Tibial nerve (tissue), 4 donors: ENCODE data around the gene DNASE2.
"Not testable (repeated sequence)": the region's sequence is repeated elsewhere in the genome, so short reads cannot be mapped to it uniquely, and the experiment has no call there.

Source experiments
- EP300 ChIP-seq, 2 donors: sonication (generic); formaldehyde crosslinking; IDR thresholded peaks; one replicate each; pipeline ENCODE4 v1.6.1; 2017; ENCODE audit warnings: antibody characterized with exemption in 2 of 2, mild to moderate bottlenecking in 1 of 2
- POLR2A ChIP-seq, 2 donors: fragments of 450-650 bp; IDR thresholded peaks; one replicate each; pipeline ENCODE4 v1.6.1; 2017; ENCODE audit warnings: antibody characterized with exemption in 2 of 2, mild to moderate bottlenecking in 2 of 2, moderate library complexity in 2 of 2
- TF ChIP-seq, protein P1 (sequence below), 5 experiments: fragments of 200-600 bp in 3 of 5; fragments of 450-650 bp in 2 of 5; sonication (generic) in 3 of 5; IDR thresholded peaks; one replicate each; pipeline ENCODE4 v1.5.1; 2016 to 2019; ENCODE audit warnings: antibody characterized with exemption in 5 of 5, mild to moderate bottlenecking in 3 of 5, moderate library complexity in 2 of 5

DNA sequence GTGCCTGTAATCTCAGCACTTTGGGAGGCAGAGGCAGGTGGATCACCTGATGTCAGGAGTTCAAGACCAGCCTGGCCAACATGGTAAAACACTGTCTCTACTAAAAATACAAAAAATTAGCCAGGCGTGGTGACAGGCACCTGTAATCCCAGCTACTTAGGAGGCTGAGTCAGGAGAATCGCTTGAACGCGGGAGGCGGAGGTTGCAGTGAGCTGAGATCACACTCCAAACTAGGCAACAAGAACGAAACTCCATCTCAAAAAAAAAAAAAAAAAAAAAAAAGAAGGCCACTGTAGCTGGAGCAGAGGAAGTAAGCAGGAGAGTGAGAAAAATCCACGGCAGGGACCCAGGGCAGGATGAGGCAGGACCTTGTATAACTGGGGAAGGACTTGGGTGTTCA lies 34.6 kb downstream of the DNASE2 start:
- TF ChIP-seq, protein P1, sequence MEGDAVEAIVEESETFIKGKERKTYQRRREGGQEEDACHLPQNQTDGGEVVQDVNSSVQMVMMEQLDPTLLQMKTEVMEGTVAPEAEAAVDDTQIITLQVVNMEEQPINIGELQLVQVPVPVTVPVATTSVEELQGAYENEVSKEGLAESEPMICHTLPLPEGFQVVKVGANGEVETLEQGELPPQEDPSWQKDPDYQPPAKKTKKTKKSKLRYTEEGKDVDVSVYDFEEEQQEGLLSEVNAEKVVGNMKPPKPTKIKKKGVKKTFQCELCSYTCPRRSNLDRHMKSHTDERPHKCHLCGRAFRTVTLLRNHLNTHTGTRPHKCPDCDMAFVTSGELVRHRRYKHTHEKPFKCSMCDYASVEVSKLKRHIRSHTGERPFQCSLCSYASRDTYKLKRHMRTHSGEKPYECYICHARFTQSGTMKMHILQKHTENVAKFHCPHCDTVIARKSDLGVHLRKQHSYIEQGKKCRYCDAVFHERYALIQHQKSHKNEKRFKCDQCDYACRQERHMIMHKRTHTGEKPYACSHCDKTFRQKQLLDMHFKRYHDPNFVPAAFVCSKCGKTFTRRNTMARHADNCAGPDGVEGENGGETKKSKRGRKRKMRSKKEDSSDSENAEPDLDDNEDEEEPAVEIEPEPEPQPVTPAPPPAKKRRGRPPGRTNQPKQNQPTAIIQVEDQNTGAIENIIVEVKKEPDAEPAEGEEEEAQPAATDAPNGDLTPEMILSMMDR (IDR thresholded peaks at IDR 0.05): not testable (repeated sequence)
- TF ChIP-seq EP300, POLR2A (IDR thresholded peaks at IDR 0.05): not testable (repeated sequence)
